ENCODE results near the gene TEX53.
A peak's percentile ranks its signal among the peaks of the same experiment; 100 is the strongest.

TEX53 gene

DNA sequence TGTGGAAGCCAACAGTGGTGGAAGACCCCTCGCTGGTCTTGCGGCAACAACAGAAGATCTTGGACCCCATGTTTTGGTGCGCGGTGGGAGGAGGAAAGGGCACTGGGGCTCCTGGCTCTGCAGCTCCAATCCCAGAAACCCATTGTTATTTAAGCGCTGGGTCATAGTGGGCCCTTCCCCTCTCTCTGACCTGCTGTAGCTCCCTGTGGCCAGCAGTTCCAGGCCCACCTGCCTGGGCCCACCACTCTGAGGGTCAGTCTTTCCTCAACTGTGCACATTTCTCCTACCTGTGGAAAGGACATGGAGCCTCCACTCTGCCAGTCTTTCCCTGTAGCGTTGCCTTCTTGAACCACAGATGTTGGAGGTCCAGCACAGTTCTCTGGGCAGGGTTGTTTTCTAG is at the start of gene TEX53:
Gene TEX53 (minus strand): TSS at position 101 of the 400 bp plus-strand sequence. CDS start 31 bp downstream, at position 70.
- DNase-seq = no peak

DNA sequence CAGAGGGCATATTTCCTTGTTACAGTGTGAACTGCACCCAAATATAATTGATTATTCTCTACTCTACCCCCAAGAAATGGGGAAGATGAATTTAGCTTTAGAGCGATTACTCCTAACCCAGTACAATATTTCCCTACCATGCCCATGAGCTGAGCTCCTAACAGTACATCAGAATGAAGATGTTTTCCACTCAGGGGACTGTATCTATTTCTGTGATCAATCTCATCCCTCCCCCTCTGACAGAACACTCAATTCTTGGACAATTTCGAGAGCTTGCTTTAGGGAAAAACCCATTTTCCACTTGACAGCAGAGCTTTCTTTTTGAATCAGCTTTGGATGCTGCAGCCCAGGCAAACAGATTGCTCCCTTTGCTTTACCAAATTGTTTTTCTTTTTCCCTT is 49.1 kb upstream of the TEX53 start:
- DNase-seq = no peak

DNA sequence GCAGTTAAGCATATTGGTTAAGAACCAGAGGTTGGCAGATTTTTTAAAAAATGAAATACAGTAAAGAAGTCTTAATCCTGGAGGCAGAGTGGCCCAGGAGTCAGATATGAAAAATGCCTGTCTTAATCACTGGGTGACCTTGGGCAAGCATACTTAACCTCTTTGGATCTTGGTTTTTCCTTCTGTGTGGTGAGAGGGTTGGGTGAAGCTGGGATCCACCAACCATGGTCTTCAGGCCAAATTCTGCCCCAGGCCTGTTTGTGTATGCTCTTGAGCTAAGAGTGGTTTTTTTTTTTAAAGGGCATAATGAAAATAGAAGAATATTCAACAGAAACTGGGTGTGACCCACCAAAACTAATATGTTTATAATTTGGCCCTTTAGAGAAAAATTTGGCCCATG is 44.4 kb upstream of the TEX53 start:
- no peak for DNase-seq

DNA sequence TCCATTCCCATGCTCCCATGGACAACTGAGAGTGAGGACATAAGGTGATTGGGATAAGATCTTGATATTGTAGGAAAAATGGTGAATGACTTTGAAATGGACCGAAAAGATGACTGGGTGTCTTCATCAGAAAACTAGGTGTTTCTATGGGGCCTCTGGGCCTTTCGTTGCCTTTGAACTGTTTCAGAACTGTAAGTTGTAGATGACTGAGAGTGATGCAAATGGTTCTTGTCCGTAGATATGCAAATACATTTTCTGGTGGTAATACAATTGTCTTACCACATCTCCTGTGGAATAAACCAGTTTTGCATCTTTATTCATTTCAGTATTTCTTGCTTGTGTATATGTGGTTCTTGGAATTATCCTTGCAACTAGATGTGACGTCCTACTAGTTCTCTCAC is 40.3 kb upstream of the TEX53 start:
- DNase-seq = no peak

DNA sequence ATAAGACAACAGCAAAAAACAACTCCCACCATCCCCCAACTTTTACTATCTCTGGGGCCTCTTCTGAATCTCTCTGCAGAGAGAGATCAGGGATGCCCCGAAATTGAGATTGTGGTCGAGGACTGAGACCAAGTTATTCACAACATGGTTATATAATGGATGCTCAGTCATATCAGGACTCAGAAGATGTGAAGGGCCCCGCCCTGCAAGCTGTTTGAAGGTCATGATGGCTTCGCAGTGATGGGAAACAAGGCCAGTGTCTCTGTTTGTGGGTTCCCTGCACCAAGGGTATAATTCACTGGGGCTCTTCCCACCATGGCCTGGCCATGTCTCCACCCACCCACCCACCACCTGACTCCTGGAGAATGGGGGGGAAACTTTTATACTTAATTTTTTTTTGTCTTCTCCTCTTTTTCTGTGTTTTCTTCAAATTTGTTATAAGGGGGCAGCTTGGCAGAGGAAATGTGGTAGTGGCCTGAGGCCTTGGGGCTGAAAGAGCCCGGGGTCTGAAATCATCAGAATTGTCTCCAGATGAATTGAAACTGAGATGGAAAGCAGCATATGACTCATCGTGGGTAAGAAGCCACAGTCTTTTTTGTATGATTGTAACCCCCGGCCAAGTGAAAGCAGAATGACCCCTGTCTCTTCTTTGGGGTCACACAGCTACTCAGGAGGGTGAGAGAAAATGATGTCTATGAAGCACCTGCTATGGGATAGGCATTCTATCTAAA is 39.4 kb upstream of the TEX53 start:
- DNase-seq = no peak

DNA sequence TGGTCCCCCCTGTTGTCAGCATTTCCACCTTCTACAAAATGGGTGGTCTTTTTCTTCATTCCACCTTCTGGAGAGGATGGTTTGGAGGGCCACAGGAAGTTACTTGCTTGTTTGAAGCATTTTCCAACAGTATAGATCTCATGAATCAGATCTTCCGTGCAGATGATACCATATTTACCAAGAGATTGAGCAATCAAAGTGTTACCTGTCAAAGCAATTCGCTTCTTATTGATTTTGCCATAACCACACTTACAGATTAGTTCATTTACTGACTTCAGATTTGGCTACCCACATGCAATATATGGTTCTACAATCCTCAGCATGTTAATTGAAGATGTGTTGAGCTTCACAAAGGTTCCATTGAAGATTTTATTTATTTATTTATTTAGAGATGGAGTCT is 38.3 kb upstream of the TEX53 start:
- DNase-seq = no peak

DNA sequence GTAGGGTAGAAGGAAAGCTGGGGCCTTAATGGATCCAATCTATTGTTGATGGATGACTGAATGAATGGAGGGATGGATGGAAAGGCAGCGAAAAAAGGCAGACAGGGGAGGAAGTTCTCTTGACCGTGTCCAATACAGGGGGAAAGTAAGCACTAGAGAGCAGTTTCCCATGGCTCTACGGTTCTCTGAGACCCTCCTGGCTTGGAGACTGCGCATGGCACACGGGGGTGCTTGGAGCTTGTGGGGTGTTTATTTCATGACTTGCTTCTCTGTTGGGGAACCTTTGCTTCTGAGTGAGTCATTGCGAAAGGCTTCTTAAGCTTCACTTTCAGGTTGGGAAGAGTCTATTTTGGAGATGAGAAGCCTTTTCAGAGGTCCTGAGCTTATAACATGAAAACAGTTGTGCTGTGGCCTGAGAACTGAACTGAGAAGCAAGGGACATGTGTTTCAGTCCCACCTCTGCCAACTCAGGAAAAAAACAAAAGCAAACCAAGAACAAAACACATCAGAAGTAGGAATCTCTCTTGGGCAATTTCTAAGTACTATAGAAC is 37.2 kb upstream of the TEX53 start:
- no peak for DNase-seq

DNA sequence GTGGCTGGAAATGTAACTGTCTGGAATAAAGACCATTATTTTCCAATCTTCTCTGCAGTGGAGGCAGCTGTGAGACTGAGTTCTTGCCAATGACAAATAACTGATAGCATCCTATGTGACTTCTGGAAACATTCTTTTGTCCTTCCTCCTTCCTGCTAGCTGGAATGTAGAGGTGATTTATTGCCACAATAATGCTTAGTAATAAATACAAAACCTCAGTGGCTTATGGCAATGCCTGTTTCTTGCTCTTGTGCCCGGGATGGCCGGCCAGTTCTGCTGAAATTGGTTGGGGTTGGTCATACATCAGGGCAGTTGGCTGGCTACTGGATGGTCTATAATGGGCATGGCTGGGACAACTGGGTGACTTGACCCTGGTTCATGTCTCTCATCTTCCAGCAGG is 36.5 kb upstream of the TEX53 start:
- no peak for DNase-seq

DNA sequence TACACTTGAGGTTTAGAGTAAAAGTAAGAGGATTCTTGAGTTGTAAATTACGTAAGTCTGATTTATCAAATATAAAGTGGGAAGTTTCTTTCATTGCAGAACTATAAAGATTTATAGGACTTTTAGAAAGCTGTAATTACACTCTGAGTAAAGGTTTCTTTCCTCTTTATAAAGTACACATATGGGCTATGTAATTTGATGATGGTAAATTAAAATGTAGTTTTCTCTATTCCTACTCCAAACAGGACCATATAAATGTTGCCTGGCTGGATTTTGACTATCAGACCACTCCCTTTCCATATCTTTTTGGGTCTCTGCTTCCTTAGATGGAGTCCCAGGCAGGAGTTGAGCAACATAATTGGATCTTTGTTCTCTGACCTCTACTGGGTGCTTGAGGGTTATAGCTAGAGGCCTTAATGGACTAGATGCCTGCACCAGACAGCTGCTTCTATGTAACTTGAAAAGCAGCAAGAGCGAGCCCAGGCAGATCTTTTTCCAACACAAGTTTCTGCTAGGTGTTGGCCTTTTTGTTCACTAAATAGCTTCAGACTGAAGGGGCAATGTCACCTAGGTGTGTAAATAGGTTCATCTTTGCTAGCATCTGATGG is 35.7 kb upstream of the TEX53 start:
- no peak for DNase-seq

DNA sequence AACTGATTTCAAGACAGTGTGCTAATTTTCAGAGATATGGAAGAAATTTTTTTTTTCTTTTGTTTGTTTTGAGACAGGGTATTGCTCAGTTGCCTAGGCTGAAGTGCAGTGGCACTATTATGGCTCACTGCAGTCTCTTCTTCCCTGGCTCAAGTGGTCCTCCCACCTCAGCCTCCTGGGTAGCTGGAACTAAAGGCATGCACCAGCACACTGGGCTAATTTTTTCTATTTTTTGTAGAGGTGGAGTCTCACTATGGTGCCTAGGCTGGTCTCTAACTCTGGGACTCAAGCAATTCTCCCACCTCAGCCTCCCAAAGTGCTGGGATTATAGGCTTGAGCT is 34.3 kb upstream of the TEX53 start:
- DNase-seq = no peak

DNA sequence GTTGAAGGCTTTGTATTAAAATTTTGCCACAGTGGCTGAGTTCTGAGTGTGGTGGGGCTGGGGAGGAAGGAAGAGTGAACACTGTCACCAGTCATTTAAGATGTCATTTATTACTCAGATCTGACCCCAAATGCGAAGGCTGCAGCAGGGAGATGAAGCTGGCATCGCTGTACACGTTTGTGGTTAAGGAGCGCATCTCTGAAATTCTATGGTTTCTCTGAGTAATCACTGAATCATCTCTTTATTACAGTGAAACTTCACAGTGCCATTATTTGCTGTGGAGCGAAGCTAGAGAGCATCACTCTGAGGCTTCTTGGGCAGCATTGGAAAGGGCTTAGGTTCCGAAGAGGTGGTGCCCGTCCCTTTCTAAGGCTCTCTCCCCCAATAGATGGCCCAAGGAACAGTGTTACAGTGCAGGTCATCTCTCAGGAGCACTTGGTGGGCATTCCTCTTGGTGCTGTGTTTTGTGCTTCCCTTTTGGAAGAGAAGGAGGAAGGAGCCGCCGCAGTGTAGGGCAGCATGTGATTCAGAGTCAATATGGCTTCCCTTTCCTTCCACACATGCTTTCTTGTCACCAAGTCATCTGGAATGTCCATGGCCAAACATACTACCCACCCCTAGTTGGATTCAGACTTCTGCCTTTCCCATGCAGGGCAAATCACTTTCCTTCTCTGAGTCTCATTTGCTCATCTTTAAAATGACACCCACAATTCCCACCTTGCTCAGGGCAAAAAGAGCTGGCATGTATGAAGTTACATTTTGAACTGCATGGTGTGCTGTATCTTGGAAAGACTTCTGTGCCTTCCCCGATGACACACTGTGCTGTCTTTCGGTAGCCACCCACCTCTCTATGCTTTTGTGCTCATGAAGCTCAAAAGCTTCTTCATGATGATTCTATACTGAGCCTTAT is 33.7 kb upstream of the TEX53 start:
- DNase-seq = no peak

DNA sequence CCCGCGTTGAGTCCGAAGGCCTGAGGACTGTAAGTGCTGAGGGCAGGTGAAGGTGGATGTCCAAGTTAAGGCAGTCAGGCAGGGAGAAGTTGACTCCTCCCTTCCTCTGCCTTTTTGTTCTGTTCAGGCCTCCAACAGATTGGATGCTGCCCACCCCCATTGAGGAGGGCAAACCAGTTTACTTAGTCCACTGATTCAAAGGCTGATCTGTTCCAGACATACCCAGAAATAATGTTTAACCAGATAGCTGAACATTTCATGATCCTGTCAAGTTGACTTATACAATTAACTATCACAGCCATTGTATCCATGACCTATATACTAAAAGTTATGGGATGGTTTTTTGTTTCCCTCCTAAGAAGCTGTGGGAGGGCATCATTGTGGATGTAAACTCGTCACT is 32.7 kb upstream of the TEX53 start:
- DNase-seq = no peak

DNA sequence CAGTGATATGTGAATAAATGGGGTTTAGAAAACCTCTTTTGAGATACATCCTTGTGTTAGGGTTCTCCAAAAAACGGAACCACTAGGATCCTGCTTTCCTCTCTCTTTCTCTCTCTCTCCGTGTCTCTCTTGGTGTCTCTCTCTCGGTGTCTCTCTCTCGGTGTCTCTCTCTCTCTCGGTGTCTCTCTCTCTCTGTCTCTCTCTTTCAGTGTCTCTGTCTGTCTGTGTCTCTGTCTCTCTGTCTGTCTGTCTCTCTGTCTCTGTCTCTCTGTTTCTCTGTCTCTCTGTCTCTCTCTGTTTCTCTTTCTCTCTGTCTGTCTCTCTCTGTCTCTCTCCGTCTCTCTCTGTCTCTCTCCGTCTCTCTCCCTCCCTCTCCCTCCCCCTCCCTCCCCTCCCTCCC is 32.2 kb upstream of the TEX53 start:
- DNase-seq = no peak

DNA sequence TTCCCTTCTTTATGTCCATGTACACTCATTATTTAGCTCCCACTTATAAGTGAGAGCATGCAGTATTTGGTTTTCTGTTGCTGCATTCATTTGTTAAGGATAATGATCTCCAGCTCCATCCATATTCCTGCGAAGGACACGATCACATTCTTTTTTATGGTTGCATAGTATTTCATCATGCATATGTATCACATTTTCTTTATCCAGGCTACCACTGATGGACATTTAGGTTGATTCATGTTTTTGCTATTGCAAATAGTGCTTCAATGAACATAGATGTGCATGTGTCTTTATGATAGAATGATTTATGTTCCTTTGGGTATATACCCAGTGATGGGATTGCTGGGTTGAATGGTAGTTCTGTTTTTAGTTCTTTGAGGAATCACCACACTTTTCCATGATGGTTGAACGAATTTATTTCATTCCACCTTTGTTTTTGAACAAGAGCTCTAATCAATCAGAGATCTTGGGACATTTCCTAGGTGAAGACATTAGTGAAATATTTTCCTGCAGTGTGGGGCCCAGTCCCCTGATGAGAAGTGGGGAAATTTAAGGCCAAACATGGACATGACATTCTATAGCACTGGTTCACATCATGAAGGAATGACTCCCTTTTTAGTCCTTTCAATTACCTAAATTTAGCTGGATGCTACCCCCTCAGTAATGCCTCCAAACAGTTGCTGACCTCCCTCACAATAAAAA is 31.5 kb upstream of the TEX53 start:
- DNase-seq = no peak

DNA sequence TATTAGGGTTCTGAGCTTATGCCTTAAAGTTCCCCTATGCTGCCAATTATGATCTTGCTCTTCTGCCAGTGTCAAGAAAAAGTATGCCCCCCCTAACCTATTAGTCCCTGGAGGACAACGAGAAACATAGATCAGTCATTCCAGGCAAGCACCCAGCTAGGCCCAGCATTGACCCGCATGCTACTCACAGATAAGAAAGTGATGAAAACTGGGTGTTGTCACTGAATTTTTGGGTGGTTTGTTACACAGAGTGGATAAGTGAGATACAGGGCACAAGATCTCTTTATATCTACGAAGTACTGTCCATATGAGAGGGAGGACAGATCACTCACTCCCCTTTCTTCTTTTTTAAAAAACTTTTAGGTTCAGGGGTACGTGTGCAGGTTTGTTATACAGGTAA is 30.8 kb upstream of the TEX53 start:
- no peak for DNase-seq

DNA sequence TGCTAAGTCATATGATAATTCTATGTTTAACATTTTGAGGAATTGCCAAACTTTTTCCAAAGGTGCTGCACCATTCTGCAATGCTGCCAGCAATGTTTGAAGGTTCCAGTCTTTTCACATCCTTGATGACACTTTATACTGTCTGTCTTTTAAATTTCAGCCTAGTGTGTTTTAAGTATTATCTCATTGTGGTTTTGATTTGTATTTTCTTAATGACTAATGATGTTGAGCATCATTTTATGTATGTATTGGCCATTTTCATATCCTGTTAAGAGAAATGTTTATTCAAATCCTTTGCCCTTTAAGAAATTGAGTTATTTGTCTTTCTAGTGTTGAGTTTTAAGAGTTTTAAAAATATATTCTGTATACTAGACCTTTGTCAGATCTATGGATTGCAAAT is 29.4 kb upstream of the TEX53 start:
- DNase-seq = no peak

DNA sequence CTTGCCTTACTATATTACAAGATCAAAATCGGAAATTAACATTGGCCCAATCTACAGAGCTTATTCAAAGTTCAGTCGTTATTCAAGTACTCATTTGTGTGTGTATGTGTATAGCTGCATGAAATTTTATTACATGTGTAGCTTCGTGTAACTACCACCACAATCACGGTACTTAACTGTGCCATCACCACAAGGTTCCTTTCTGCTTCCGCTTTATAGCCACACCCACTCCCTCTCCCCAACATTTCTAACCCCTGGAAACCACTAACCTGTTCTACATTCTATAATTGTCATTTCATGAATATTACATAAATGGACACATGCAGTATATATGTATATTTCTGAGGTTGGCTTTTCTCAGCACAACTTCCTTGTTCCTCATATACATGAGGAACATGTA is 28.3 kb upstream of the TEX53 start:
- DNase-seq = no peak

DNA sequence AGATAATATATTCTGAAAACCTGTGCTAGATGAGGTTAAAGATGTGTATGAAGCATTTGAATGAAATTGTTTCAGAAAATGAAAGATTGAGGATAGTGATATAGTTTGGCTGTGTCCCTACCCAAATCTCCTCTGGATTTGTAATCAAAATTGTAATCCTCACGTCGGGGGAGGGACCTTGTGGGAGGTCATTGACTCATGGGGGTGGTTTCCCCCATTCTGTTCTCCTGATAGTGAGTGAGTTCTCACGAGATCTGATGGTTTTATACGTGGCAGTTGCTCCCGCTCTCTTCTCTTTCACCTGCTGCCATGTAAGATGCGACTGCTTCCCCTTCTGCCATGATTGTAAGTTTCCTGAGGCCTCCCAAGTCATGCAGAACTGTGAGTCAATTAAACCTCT is 26.4 kb upstream of the TEX53 start:
- no peak for DNase-seq

DNA sequence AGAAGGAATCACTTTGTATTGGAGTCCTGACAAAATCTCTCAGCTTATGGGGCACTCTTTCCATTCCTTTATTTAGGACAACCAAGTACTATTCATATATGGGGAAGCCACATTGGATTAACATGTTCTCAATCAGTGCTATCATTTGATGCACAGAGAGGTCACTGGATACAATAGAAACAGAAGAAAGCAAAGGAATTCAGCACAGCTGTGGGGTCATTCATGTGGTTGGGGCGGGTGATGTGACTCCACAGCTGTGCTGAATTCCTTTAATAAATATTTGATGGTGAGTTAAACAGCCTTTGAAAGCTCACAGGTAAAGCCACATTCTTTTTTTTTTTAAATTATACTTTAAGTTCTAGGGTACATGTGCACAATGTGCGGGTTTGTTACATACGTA is 25.2 kb upstream of the TEX53 start:
- DNase-seq = no peak

DNA sequence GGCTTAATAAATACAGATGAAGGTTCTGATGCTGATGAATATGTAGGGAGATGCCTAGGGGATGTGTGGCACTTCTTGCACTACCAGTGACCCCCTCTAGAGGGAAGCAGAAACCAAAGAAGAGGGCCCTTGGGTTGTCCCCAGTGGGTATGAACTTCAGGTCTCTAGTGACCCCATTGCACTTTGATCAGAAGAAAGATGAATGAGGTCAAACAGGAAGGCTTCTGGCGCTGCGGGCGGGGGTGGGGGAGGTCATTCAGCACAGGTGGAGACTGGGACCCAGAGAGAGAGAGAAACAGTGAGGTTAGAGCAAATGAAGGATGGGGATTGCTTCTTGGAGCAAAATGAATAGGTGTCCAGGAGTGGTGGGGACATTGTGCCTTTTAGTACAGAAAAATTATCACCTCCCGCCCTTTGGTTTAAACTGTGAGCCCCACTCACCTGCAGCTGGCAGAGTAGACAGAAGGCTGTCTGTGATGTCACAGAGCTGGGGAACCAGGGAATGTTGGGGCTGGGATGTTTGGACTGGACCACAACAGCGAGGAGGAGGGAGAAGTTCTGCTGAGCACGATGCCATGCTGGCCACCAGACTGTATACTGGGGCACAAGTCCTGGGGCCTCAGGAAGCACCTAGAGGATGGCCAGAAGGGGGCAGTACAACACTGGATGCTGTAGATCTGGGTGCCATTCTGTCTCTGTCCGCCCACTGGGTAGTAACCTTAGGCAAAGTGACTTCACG is 24.2 kb upstream of the TEX53 start, which contains the start of gene TEX48:
Gene TEX48 (minus strand): TSS at position 599 of the 739 bp plus-strand sequence. CDS start 10,469 bp downstream, outside the sequence.
- peak in 7 of 14 donors; percentile 7 to 47 (median 23) for DNase-seq

DNA sequence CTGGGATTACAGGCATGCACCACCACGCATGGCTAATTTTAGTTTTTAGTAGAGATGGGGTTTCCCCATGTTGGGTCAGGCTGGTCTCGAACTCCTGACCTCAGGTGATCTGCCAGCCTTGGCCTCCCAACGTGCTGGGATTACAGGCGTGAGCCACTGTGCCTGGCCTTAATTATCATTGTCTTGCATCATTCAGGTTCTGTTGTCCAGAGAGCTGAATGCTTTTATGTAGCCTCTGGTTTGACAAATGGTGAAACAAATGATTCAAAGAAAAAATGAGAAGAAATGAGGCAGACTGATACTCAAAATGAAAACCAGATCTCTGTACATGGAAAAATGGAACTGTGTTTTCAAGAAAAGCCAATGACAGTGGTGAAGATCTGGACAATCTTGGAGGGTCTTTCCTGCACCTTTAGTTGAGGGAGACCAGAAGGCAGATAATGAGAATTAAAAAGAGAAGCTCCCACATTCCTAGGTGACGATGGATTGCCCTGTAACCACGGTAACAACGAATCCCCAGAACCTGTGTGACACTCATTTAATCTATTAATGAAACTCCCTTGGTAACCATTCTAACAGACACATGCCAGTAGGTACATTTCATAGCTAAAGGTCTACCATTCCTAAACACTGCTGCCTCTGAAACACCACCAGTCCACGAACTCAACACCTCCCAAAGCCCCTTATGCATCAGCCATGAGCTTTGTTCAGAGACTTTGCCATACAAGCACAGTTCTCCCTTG is 22.8 kb upstream of the TEX53 start:
- no peak for DNase-seq
